HCT116 (cell line): Measurements from ENCODE around the gene TMEM132D. TPM values are rescaled to one million over a fixed set of nuclear protein-coding genes. Genes with fewer than 3 reads are reported as not detected.

ENCODE experiments used
- ATAC-seq: fragments of 200-7000 bp; cut with Tn5 transposase; 2 replicates; pipeline ENCODE4 v1.9.1; 2020; ENCODE audit warnings: mild to moderate bottlenecking, moderate library complexity
- BruUV-seq: library from RNA; stranded (reverse); fragments of 400-500 nt; replicated peaks from 2 replicates; lab custom pipeline; 2021; lab: Mats Ljungman, UMichigan
- CTCF ChIA-PET: fragments of 300-600 bp; sonication (Branson Sonifier 250); formaldehyde crosslinking; loops from one replicate; lab custom pipeline; 2021; ENCODE audit warnings: antibody characterized with exemption; lab: Charles Lee
- POLR2A ChIA-PET: fragments of 300-600, 350-600 bp; sonication (Branson Sonifier 250); formaldehyde crosslinking; loops from one replicate; lab custom pipeline; 2021; ENCODE audit warnings: antibody characterized with exemption; lab: Charles Lee
- RAD21 ChIA-PET, 2 experiments: fragments of 300-600 bp; sonication (Branson Sonifier 250); formaldehyde crosslinking; loops; one replicate each; lab custom pipeline; 2023; ENCODE audit warnings: low total read pairs in 2 of 2; ENCODE audit not compliant: uncharacterized antibody in 2 of 2, unreplicated experiment in 2 of 2, low non-redundant PET in 1 of 2; lab: Charles Lee
- DNase-seq: peaks from one replicate; pipeline ENCODE4 v3.0.0-alpha.2; 2010; ENCODE audit warnings: low read depth, low spot score
- H2AFZ ChIP-seq: fragments of 200-600 bp; shearing (Covaris generic), sonication (generic); 2 replicates; pipeline ENCODE4 v1.6.1; 2017; ENCODE audit warnings: low read depth, mixed run types, mixed read lengths, antibody characterized with exemption, low read length; ENCODE audit not compliant: poor library complexity, severe bottlenecking
- H3K27ac ChIP-seq: 2 replicates; pipeline ENCODE4 v1.5.1; 2012; ENCODE audit warnings: low read depth, low read length
- H3K27me3 ChIP-seq: fragments of 200-600 bp; sonication (generic); 2 replicates; pipeline ENCODE4 v1.6.1; 2016; ENCODE audit warnings: mixed run types, low read length, mixed read lengths; ENCODE audit not compliant: insufficient read depth
- H3K36me3 ChIP-seq, 2 experiments: fragments of 200-500 bp in 1 of 2; fragments of 200-600 bp in 1 of 2; sonication (Bioruptor generic) in 1 of 2; sonication (generic) in 1 of 2; 2 replicates each; pipeline versions ENCODE4 v1.5.1 to v1.6.1; 2014 to 2016; ENCODE audit warnings: low read length in 2 of 2, inconsistent platforms in 1 of 2, mixed read lengths in 1 of 2, mixed run types in 1 of 2; ENCODE audit not compliant: insufficient read depth in 2 of 2, control insufficient read depth in 1 of 2
- H3K4me1 ChIP-seq, 2 experiments: fragments of 200-600 bp in 1 of 2; sonication (generic) in 1 of 2; 2 replicates each; pipeline versions ENCODE4 v1.5.1 to v1.6.1; 2012 to 2017; ENCODE audit warnings: low read length in 2 of 2, inconsistent platforms in 1 of 2, mild to moderate bottlenecking in 1 of 2, mixed read lengths in 1 of 2, mixed run types in 1 of 2, moderate library complexity in 1 of 2; ENCODE audit not compliant: insufficient read depth in 2 of 2, control insufficient read depth in 1 of 2
- H3K4me2 ChIP-seq: fragments of 200-600 bp; sonication (generic); 2 replicates; pipeline ENCODE4 v1.6.1; 2017; ENCODE audit warnings: mixed run types, low read length, mixed read lengths
- H3K4me3 ChIP-seq, 2 experiments: fragments of 200-600 bp in 1 of 2; sonication (generic) in 1 of 2; replicated peaks in 1 of 2; 2 replicates each; pipeline ENCODE4 v1.5.1; 2011 to 2016; ENCODE audit warnings: low read length in 2 of 2, control low read depth in 1 of 2, low read depth in 1 of 2, mild to moderate bottlenecking in 1 of 2, mixed read lengths in 1 of 2, mixed run types in 1 of 2
- H3K79me2 ChIP-seq: fragments of 200-600 bp; sonication (generic); 2 replicates; pipeline ENCODE4 v1.6.1; 2017; ENCODE audit warnings: mild to moderate bottlenecking, mixed run types, low read length, moderate library complexity, mixed read lengths; ENCODE audit not compliant: insufficient read depth
- H3K9ac ChIP-seq: fragments of 200-600 bp; sonication (generic); 2 replicates; pipeline ENCODE4 v1.6.1; 2016; ENCODE audit warnings: low read length, mixed read lengths
- H3K9me2 ChIP-seq: fragments of 200-600 bp; sonication (generic), shearing (Covaris generic); 2 replicates; pipeline ENCODE4 v1.6.1; 2017; ENCODE audit warnings: mixed run types, mild to moderate bottlenecking, moderate library complexity; ENCODE audit not compliant: insufficient read depth
- H3K9me3 ChIP-seq, 2 experiments: fragments of 200-500 bp in 1 of 2; fragments of 200-600 bp in 1 of 2; sonication (Bioruptor generic) in 1 of 2; sonication (generic) in 1 of 2; 2 replicates each; pipeline ENCODE4 v1.6.1; 2014 to 2017; ENCODE audit warnings: low read length in 2 of 2, mixed read lengths in 2 of 2, inconsistent platforms in 1 of 2, low read depth in 1 of 2, mild to moderate bottlenecking in 1 of 2, mixed run types in 1 of 2, moderate library complexity in 1 of 2; ENCODE audit not compliant: control insufficient read depth in 1 of 2, insufficient read depth in 1 of 2
- H4K20me1 ChIP-seq: fragments of 200-600 bp; sonication (generic), shearing (Covaris generic); 2 replicates; pipeline ENCODE4 v1.6.1; 2017; ENCODE audit warnings: mixed run types, mild to moderate bottlenecking, moderate library complexity; ENCODE audit not compliant: insufficient read depth
- CEBPB ChIP-seq: IDR thresholded peaks from 2 replicates; pipeline ENCODE4 v1.6.1; 2012; ENCODE audit warnings: low read depth
- ELF1 ChIP-seq: IDR thresholded peaks from 2 replicates; pipeline ENCODE4 v1.6.1; 2012; ENCODE audit warnings: low read depth, borderline replicate concordance
- EZH2 ChIP-seq: fragments of 200-600 bp; sonication (generic); IDR thresholded peaks from 2 replicates; pipeline ENCODE4 v1.6.1; 2017; ENCODE audit warnings: antibody characterized with exemption, mixed run types
- FOSL1 ChIP-seq: IDR thresholded peaks from 2 replicates; pipeline ENCODE4 v1.6.1; 2012; ENCODE audit warnings: low read depth
- JUND ChIP-seq: IDR thresholded peaks from 2 replicates; pipeline ENCODE4 v1.6.1; 2012
- POLR2A ChIP-seq: IDR thresholded peaks from 2 replicates; pipeline ENCODE4 v1.7.0; 2011; ENCODE audit warnings: borderline replicate concordance; ENCODE audit not compliant: insufficient read depth, insufficient read length; ENCODE audit errors: extremely low read depth
- POLR2AphosphoS5 ChIP-seq: IDR thresholded peaks from 2 replicates; pipeline ENCODE4 v1.6.1; 2011; ENCODE audit warnings: mild to moderate bottlenecking, low read depth, low read length, moderate library complexity
- RAD21 ChIP-seq: IDR thresholded peaks from 2 replicates; pipeline ENCODE4 v1.6.1; 2012; ENCODE audit warnings: low read depth, mild to moderate bottlenecking
- SIN3A ChIP-seq: IDR thresholded peaks from 2 replicates; pipeline ENCODE4 v1.6.1; 2012; ENCODE audit warnings: low read depth
- SP1 ChIP-seq: IDR thresholded peaks from 2 replicates; pipeline ENCODE4 v1.6.1; 2012; ENCODE audit warnings: low read depth
- TCF7L2 ChIP-seq: IDR thresholded peaks from 2 replicates; pipeline ENCODE4 v1.7.0; 2011; ENCODE audit warnings: borderline replicate concordance, inconsistent platforms; ENCODE audit not compliant: insufficient read depth, insufficient read length; ENCODE audit errors: extremely low read depth
- YY1 ChIP-seq: IDR thresholded peaks from 2 replicates; pipeline ENCODE4 v1.6.1; 2011; ENCODE audit warnings: low read length, low read depth, moderate library complexity, mild to moderate bottlenecking; ENCODE audit not compliant: insufficient replicate concordance; ENCODE audit errors: extremely low read depth
- ZFX ChIP-seq: fragments of 450-650 bp; IDR thresholded peaks from 2 replicates; pipeline ENCODE4 v1.6.1; 2017
- ZNF274 ChIP-seq: fragments of 200-500 bp; sonication (Bioruptor generic); IDR thresholded peaks from 2 replicates; pipeline ENCODE4 v1.6.1; 2014; ENCODE audit warnings: mild to moderate bottlenecking, low read depth, low read length, inconsistent platforms
- intact Hi-C: fragments of 100-400 bp; cut with micrococcal nuclease; formaldehyde crosslinking; loops from 2 replicates; pipeline ENCODE4 v1.10.0; 2022
- total RNA-seq: library from RNA; stranded (reverse); gene quantifications from one replicate; pipeline ENCODE4 v1.2.1, GENCODE V29; 2021; ENCODE audit not compliant: unreplicated experiment
- TF ChIP-seq, protein P1 (sequence below): IDR thresholded peaks from 2 replicates; pipeline ENCODE4 v1.6.1; 2012
- TF ChIP-seq, protein P2 (sequence below): IDR thresholded peaks from 2 replicates; pipeline ENCODE4 v1.6.1; 2011; ENCODE audit warnings: mild to moderate bottlenecking, low read length, moderate library complexity; ENCODE audit not compliant: insufficient replicate concordance; ENCODE audit errors: extremely low read depth
- TF ChIP-seq, protein P3 (sequence below), 3 experiments: fragments of 200-600 bp in 1 of 3; sonication (generic) in 1 of 3; IDR thresholded peaks in 2 of 3; conservative IDR thresholded peaks in 1 of 3; 2 replicates each; pipeline ENCODE4 v1.5.1; 2012 to 2017; ENCODE audit warnings: low read depth in 2 of 3, low read length in 2 of 3, antibody characterized with exemption in 1 of 3, borderline replicate concordance in 1 of 3, control low read depth in 1 of 3, mild to moderate bottlenecking in 1 of 3, mixed read lengths in 1 of 3, mixed run types in 1 of 3, moderate library complexity in 1 of 3; ENCODE audit not compliant: insufficient read depth in 1 of 3

The TMEM132D gene
- total RNA-seq, 1 experiment from 2014 or later, result not detected

DNA sequence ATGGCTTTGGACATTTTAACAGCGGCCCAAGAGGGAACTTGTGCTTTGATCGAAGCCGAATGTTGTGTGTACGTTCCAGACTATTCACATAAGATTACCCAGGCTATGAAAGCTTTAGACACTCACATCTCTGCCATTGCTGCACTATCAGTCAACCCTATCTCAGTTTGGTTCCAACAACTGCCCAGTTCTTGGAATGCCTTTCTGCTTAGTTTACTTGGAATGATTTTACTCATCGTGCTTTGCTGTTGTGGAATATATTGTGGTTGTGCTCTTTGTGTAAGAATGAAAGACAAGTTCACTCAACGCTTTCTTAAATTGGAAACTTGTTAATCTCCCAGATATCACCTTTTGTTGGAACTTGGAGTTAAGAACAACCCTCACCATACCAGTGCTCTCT is 552.3 kb downstream of the TMEM132D start:
- intact Hi-C loops, result no loop called here
- TF ChIP-seq SP1 (no peak), JUND (no peak), POLR2A (no peak), POLR2AphosphoS5 (no peak), EZH2 (no peak), YY1 (no peak)
- TF ChIP-seq, protein P1, sequence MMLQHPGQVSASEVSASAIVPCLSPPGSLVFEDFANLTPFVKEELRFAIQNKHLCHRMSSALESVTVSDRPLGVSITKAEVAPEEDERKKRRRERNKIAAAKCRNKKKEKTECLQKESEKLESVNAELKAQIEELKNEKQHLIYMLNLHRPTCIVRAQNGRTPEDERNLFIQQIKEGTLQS, result no peak
- TF ChIP-seq, protein P2, sequence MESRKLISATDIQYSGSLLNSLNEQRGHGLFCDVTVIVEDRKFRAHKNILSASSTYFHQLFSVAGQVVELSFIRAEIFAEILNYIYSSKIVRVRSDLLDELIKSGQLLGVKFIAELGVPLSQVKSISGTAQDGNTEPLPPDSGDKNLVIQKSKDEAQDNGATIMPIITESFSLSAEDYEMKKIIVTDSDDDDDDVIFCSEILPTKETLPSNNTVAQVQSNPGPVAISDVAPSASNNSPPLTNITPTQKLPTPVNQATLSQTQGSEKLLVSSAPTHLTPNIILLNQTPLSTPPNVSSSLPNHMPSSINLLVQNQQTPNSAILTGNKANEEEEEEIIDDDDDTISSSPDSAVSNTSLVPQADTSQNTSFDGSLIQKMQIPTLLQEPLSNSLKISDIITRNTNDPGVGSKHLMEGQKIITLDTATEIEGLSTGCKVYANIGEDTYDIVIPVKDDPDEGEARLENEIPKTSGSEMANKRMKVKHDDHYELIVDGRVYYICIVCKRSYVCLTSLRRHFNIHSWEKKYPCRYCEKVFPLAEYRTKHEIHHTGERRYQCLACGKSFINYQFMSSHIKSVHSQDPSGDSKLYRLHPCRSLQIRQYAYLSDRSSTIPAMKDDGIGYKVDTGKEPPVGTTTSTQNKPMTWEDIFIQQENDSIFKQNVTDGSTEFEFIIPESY, result no peak

DNA sequence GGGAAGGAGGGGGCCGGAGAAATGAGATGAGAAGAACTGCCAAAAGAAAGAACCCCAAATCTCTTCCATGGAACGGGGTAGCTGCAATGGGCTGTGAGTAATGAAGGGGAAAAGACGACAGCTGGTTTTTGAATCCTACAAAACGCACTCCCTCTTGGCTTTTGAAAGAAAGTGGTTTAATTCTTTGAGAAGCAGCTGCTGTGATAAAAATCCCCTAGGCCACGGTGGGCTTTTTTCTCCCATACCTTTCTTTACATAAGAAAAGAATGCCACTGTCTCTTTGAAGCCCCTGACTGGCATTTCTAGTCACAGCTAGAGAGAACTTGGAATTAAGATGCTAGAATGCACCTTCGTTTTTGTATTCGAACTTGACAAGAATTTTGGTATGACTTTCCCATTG is 564.5 kb downstream of the TMEM132D start:
- Histone ChIP-seq H3K4me2 (no peak overlapping the region), H3K27me3 (no peaks in the 10 kb centered on the region), H2AFZ (no peak overlapping the region), H3K79me2 (no peaks in the 10 kb centered on the region), H3K9me2 (no peaks in the 10 kb centered on the region), H3K4me3 (no peak overlapping the region), H3K4me1 (no peaks in the 10 kb centered on the region), H3K9me3 (peaks cover 0 to 9% of the 10 kb centered on the region in 2 experiments; a peak in 2 of 4 replicates), H3K9ac (no peak overlapping the region), H3K27ac (no peak overlapping the region), H3K36me3 (no peaks in the 10 kb centered on the region), H4K20me1 (no peaks in the 10 kb centered on the region)
- ChIA-PET RAD21 (no interaction called here), CTCF (no interaction called here), POLR2A (no interaction called here)
- no TSS peak for BruUV-seq
- ATAC-seq (no peak), DNase-seq (no peak)
- intact Hi-C loops, result no loop called here
- TF ChIP-seq CEBPB, result no peak
- no peak for TF ChIP-seq ELF1
- no peak for TF ChIP-seq TCF7L2
- no peak for TF ChIP-seq SIN3A
- TF ChIP-seq ZNF274, result no peak
- TF ChIP-seq, protein P3, sequence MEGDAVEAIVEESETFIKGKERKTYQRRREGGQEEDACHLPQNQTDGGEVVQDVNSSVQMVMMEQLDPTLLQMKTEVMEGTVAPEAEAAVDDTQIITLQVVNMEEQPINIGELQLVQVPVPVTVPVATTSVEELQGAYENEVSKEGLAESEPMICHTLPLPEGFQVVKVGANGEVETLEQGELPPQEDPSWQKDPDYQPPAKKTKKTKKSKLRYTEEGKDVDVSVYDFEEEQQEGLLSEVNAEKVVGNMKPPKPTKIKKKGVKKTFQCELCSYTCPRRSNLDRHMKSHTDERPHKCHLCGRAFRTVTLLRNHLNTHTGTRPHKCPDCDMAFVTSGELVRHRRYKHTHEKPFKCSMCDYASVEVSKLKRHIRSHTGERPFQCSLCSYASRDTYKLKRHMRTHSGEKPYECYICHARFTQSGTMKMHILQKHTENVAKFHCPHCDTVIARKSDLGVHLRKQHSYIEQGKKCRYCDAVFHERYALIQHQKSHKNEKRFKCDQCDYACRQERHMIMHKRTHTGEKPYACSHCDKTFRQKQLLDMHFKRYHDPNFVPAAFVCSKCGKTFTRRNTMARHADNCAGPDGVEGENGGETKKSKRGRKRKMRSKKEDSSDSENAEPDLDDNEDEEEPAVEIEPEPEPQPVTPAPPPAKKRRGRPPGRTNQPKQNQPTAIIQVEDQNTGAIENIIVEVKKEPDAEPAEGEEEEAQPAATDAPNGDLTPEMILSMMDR (IDR thresholded peaks at IDR 0.05 in 2 of 3, conservative IDR thresholded peaks at IDR 0.05 in 1 of 3; ENCODE audit: borderline replicate concordance in 1 of 3, insufficient read depth in 1 of 3, low read depth in 2 of 3, low read length in 2 of 3), result no peak
- no peak for TF ChIP-seq RAD21
- TF ChIP-seq FOSL1, result no peak
- no peak for TF ChIP-seq ZFX

More for the DNA sequence above, 552.3 kb downstream of the TMEM132D start:
- ATAC-seq (no peak), DNase-seq (no peak)
- H3K4me3 ChIP-seq, result no peak overlapping the region
- ChIA-PET RAD21 (no interaction called here), CTCF (no interaction called here), POLR2A (no interaction called here)
- H3K4me1 ChIP-seq, result no peaks in the 10 kb centered on the region
- no peaks in the 10 kb centered on the region for H4K20me1 ChIP-seq
- H3K27ac ChIP-seq, result no peak overlapping the region
- H3K9ac ChIP-seq, result no peak overlapping the region
- H3K4me2 ChIP-seq, result no peak overlapping the region
- no TSS peak for BruUV-seq
- H3K9me3 ChIP-seq, result peaks cover 5 to 16% of the 10 kb centered on the region in 2 experiments; a peak in 2 of 4 replicates
- H3K36me3 ChIP-seq, result no peaks in the 10 kb centered on the region
- H3K79me2 ChIP-seq, result no peaks in the 10 kb centered on the region
- H3K9me2 ChIP-seq, result no peaks in the 10 kb centered on the region
- H3K27me3 ChIP-seq, result no peaks in the 10 kb centered on the region
- no peak overlapping the region for H2AFZ ChIP-seq
